ENCODE measurements around the gene UTP15. TPM values are rescaled to one million over a fixed set of nuclear protein-coding genes. Genes with fewer than 3 reads are reported as not detected.

Gene UTP15
- total and polyA plus RNA-seq, 2 donors (not counting 1 experiment from before 2014, with no cell fraction given) = 13.2 to 17.0 TPM

GRCh38 chr5:73617510-73618279, 52.2 kb downstream of the UTP15 start:
- Histone ChIP-seq H2AFZ (ENCODE audit: low read length) (peak overlapping the region; percentile 51), H3K4me3 (replicated peaks in 1 of 4; ENCODE audit: control extremely low read depth in 1 of 4, insufficient read depth in 1 of 4, low read depth in 3 of 4, low read length in 4 of 4) (no peak overlapping the region), H3K27me3 (ENCODE audit: control insufficient read depth, insufficient read depth, low read length) (no peaks in the 10 kb centered on the region), H3K4me1 (ENCODE audit: control insufficient read depth, extremely low read depth, insufficient read depth, low read length) (no peaks in the 10 kb centered on the region), H3K79me2 (ENCODE audit: control insufficient read depth, insufficient read depth, low read length) (no peaks in the 10 kb centered on the region), H3K27ac (ENCODE audit: insufficient read depth, low read length) (no peak overlapping the region), H3K36me3 (ENCODE audit: control insufficient read depth, insufficient read depth, low read length) (no peaks in the 10 kb centered on the region), H4K20me1 (ENCODE audit: control insufficient read depth, extremely low read depth, insufficient read depth, low read length) (no peaks in the 10 kb centered on the region), H3K9me3 (ENCODE audit: control insufficient read depth, insufficient read depth, low read depth, low read length) (no peaks in the 10 kb centered on the region), H3K4me2 (ENCODE audit: extremely low read depth, insufficient read depth, low read length) (peak overlapping the region; percentile 9), H3K9ac (ENCODE audit: insufficient read depth, low read length) (no peak overlapping the region)
- DNase-seq (ENCODE audit: low read depth in 2 of 2) = peak in 1 of 2 donors; percentile 47
- TF ChIP-seq, protein P1, sequence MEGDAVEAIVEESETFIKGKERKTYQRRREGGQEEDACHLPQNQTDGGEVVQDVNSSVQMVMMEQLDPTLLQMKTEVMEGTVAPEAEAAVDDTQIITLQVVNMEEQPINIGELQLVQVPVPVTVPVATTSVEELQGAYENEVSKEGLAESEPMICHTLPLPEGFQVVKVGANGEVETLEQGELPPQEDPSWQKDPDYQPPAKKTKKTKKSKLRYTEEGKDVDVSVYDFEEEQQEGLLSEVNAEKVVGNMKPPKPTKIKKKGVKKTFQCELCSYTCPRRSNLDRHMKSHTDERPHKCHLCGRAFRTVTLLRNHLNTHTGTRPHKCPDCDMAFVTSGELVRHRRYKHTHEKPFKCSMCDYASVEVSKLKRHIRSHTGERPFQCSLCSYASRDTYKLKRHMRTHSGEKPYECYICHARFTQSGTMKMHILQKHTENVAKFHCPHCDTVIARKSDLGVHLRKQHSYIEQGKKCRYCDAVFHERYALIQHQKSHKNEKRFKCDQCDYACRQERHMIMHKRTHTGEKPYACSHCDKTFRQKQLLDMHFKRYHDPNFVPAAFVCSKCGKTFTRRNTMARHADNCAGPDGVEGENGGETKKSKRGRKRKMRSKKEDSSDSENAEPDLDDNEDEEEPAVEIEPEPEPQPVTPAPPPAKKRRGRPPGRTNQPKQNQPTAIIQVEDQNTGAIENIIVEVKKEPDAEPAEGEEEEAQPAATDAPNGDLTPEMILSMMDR (conservative IDR thresholded peaks at IDR 0.05 in 1 of 2, IDR thresholded peaks at IDR 0.05 in 1 of 2; ENCODE audit: low read depth in 1 of 2, low read length in 2 of 2) = no peak
- TF ChIP-seq EZH2 (IDR thresholded peaks at IDR 0.05; ENCODE audit: low read length, missing control alignments) = no peak

DNA sequence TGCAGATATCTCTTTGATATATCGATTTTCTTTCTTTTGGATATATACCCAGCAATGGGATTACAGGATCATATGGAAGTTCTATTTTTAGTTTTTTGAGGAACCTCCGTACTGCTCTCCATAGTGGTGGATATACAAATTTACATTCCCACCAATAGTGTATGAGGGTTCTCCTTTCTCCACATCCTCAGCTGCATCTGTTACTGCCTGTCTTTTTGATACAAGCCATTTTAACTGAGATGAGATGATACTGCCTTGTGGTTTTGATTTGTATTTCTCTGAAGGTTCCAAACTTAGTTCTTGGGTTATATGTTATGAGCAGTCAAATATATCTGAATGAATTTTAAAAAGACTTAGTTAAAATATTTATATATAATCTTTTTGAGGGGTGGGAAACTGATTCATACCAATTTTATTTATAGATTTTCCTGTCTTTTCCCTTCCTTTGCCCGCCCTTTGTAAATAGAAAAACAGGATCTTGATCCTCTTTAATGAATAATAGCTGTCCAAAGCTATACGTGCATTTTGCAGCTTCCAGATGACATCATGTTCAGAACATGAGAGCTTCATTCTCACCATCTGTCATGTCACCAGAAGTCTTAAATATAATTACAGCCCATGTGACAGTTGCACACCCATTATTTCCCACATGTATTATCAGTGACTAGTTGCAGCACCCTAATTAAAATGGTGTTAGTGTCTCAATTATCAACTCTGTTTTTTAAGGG, 54.2 kb downstream of the UTP15 start:
- Histone ChIP-seq H3K79me2 (ENCODE audit: control insufficient read depth, insufficient read depth, low read length) (no peaks in the 10 kb centered on the region), H3K27ac (ENCODE audit: insufficient read depth, low read length) (no peak overlapping the region), H2AFZ (ENCODE audit: low read length) (no peak overlapping the region), H3K9ac (ENCODE audit: insufficient read depth, low read length) (no peak overlapping the region), H3K27me3 (ENCODE audit: control insufficient read depth, insufficient read depth, low read length) (no peaks in the 10 kb centered on the region), H3K36me3 (ENCODE audit: control insufficient read depth, insufficient read depth, low read length) (no peaks in the 10 kb centered on the region), H3K9me3 (ENCODE audit: control insufficient read depth, insufficient read depth, low read depth, low read length) (no peaks in the 10 kb centered on the region), H3K4me3 (replicated peaks in 1 of 4; ENCODE audit: control extremely low read depth in 1 of 4, insufficient read depth in 1 of 4, low read depth in 3 of 4, low read length in 4 of 4) (no peak overlapping the region), H3K4me1 (ENCODE audit: control insufficient read depth, extremely low read depth, insufficient read depth, low read length) (no peaks in the 10 kb centered on the region), H3K4me2 (ENCODE audit: extremely low read depth, insufficient read depth, low read length) (no peak overlapping the region), H4K20me1 (ENCODE audit: control insufficient read depth, extremely low read depth, insufficient read depth, low read length) (no peaks in the 10 kb centered on the region)
- TF ChIP-seq, protein P1 (conservative IDR thresholded peaks at IDR 0.05 in 1 of 2, IDR thresholded peaks at IDR 0.05 in 1 of 2; ENCODE audit: low read depth in 1 of 2, low read length in 2 of 2) = no peak
- TF ChIP-seq EZH2 (IDR thresholded peaks at IDR 0.05; ENCODE audit: low read length, missing control alignments) = no peak
- no peak for DNase-seq (ENCODE audit: low read depth in 2 of 2)

DNA sequence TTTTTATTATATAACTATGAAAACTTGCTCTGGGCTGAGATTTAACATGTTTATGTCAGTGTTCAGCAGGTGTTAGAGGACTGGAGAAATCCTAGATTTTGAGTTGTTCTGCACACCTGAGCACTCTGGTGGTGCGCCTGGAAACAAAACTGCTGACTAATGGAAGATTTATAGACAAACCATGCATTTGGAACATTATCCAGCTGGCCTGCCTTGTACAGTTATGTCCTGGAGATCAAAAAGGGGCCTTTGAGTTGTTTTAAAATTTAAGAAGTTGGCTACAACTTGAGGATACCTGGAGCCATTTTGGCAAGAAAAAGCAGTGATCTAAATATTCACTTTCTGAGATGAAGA, 54.8 kb downstream of the UTP15 start:
- Histone ChIP-seq H3K4me1 (ENCODE audit: control insufficient read depth, extremely low read depth, insufficient read depth, low read length) (no peaks in the 10 kb centered on the region), H3K36me3 (ENCODE audit: control insufficient read depth, insufficient read depth, low read length) (no peaks in the 10 kb centered on the region), H3K27ac (ENCODE audit: insufficient read depth, low read length) (no peak overlapping the region), H3K9ac (ENCODE audit: insufficient read depth, low read length) (no peak overlapping the region), H3K9me3 (ENCODE audit: control insufficient read depth, insufficient read depth, low read depth, low read length) (no peaks in the 10 kb centered on the region), H3K27me3 (ENCODE audit: control insufficient read depth, insufficient read depth, low read length) (no peaks in the 10 kb centered on the region), H3K4me3 (replicated peaks in 1 of 4; ENCODE audit: control extremely low read depth in 1 of 4, insufficient read depth in 1 of 4, low read depth in 3 of 4, low read length in 4 of 4) (no peak overlapping the region), H4K20me1 (ENCODE audit: control insufficient read depth, extremely low read depth, insufficient read depth, low read length) (no peaks in the 10 kb centered on the region), H3K4me2 (ENCODE audit: extremely low read depth, insufficient read depth, low read length) (no peak overlapping the region), H2AFZ (ENCODE audit: low read length) (no peak overlapping the region), H3K79me2 (ENCODE audit: control insufficient read depth, insufficient read depth, low read length) (no peaks in the 10 kb centered on the region)
- TF ChIP-seq EZH2 (IDR thresholded peaks at IDR 0.05; ENCODE audit: low read length, missing control alignments) = no peak
- TF ChIP-seq, protein P1 (conservative IDR thresholded peaks at IDR 0.05 in 1 of 2, IDR thresholded peaks at IDR 0.05 in 1 of 2; ENCODE audit: low read depth in 1 of 2, low read length in 2 of 2) = no peak
- DNase-seq (ENCODE audit: low read depth in 2 of 2) = no peak
